GM23338 (cell line): Measurements from ENCODE around the gene FOXD2.

Experiments used
- CTCF ChIP-seq, 2 experiments: fragments of 200-600 bp in 1 of 2; sonication (generic) in 1 of 2; conservative IDR thresholded peaks; 2 replicates each; pipeline versions ENCODE4 v1.5.1 to v1.6.1; 2016 to 2017; ENCODE audit warnings: antibody characterized with exemption in 2 of 2, low read depth in 2 of 2, mild to moderate bottlenecking in 2 of 2, moderate library complexity in 1 of 2
- ETS1 ChIP-seq: IDR thresholded peaks from 2 replicates; pipeline ENCODE4 v1.6.1; 2016; ENCODE audit warnings: antibody characterized with exemption
- EZH2 ChIP-seq: fragments of 200-600 bp; sonication (generic); IDR thresholded peaks from one replicate; pipeline ENCODE4 v1.8.0; 2017; ENCODE audit warnings: antibody characterized with exemption, mild to moderate bottlenecking, low read depth; ENCODE audit not compliant: unreplicated experiment
- EZH2phosphoT487 ChIP-seq: fragments of 200-600 bp; sonication (generic); IDR thresholded peaks from one replicate; pipeline ENCODE4 v1.8.1; 2018; ENCODE audit warnings: antibody characterized with exemption; ENCODE audit not compliant: unreplicated experiment

- TF ChIP-seq CTCF (conservative IDR thresholded peaks at IDR 0.05; ENCODE audit: low read depth in 2 of 2) (no peak), ETS1 (no peak), EZH2 (no peak), EZH2phosphoT487 (no peak)
Observed at GRCh38 chr1:47478090-47478489, 40.2 kb downstream of the FOXD2 start.
